ENCODE results near the gene FLYWCH2.
"Not testable (repeated sequence)": the region's sequence is repeated elsewhere in the genome, so short reads cannot be mapped to it uniquely, and the experiment has no call there.

The FLYWCH2 gene

GRCh38 chr16:2915196-2915929 is 32.3 kb downstream of the FLYWCH2 start:
- DNase-seq: no peak

GRCh38 chr16:2919511-2920255 is 36.7 kb downstream of the FLYWCH2 start:
- DNase-seq: no peak

- DNase-seq: no peak
Measured at GRCh38 chr16:2923481-2923880, 40.5 kb downstream of the FLYWCH2 start.

- no peak for DNase-seq
Measured at GRCh38 chr16:2924901-2925755, 42.1 kb downstream of the FLYWCH2 start.

DNA sequence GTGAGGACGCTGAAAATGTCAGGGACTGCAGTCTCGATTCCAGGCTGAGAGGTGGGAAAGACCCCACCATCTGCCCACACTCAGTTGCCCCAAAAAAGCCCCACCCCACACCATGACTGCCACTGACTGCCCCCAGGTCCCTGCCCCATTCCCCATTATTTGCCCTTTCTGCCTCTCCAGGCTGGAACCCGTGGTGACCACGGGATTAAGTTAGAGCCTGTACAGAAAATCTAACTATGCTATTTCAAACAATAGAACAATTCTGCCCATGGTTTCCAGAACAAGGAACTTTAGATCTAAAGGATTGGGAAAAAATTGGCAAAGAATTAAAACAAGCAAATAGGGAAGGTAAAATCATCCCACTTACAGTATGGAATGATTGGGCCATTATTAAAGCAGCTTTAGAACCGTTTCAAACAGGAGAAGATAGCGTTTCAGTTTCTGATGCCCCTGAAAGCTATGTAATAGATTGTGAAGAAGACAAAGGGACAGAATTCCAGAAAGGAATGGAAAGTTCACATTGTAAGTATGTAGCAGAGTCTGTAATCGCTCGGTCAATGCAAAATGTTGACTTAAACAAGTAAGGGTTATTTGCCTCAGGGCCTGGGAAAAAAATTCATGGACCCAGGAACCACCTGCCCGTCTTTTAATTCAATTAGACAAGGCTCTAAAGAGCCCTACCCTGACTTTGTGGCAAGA is 43.1 kb downstream of the FLYWCH2 start:
- no peak for DNase-seq

- no peak for DNase-seq
Measured at GRCh38 chr16:2926650-2926999, 43.6 kb downstream of the FLYWCH2 start.

- peak; percentile 37 for DNase-seq
Measured at GRCh38 chr16:2927010-2927646, 44.1 kb downstream of the FLYWCH2 start.

DNA sequence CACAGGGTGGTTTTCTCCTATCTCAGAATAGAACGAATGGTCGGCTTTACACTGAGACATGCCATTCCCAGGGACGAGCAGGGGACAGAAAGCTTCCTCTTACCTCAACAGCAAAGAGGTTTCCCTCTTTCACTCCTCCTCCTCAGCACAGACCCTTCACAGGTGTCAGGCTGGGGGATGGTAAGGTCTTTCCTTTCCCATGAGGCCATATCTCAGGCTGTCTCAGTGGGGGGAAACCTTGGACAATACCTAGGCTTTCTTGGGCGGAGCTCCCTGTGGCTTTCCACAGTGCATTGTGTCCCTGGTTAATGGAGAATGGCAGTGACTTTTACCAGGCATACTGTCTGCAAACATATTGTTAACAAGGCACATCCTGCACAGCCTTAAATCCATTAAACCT is 45.1 kb downstream of the FLYWCH2 start:
- not testable (repeated sequence) for DNase-seq

- DNase-seq: no peak
Measured at GRCh38 chr16:2928796-2929195, 45.8 kb downstream of the FLYWCH2 start.

GRCh38 chr16:2929693-2930092 is 46.7 kb downstream of the FLYWCH2 start:
- no peak for DNase-seq

- DNase-seq: no peak
Measured at GRCh38 chr16:2930236-2930635, 47.2 kb downstream of the FLYWCH2 start.

DNA sequence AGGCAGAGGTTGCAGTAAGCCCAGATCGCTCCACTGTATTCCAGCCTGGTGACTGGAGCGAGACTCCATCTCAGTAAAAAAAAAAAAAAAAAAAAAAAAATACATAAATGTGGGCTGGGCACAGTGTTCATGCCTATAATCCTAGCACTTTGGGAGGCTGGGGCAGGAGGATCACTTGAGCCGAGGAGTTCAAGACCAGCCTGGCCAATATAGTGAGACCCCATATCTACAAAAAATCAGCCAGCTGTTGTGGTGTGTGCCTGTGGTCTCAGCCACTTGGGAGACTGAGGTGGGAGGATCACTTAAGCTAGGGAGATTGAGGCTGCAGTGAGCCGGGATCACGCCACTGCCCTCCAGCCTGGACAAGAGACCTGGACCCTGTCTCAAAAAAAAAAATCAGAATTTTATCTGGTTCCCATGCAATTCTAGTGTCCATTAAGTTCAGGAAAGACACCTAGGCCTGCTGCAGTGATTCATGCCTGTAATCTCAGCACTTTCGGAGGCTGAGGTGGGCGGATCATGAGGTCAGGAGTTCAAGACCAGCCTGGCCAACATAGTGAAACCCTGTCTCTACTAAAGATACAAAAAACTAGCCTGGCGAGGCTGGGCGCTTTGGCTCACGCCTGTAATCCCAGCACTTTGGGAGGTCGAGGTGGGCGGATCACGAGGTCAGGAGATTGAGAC is 48.4 kb downstream of the FLYWCH2 start:
- not testable (repeated sequence) for DNase-seq

- no peak for DNase-seq
Measured at GRCh38 chr16:2933136-2933535, 50.1 kb downstream of the FLYWCH2 start.

- no peak for DNase-seq
Measured at GRCh38 chr16:2933701-2934100, 50.7 kb downstream of the FLYWCH2 start.

GRCh38 chr16:2934450-2934849 is 51.4 kb downstream of the FLYWCH2 start:
- DNase-seq: no peak

GRCh38 chr16:2936436-2937011 is 53.5 kb downstream of the FLYWCH2 start:
- no peak for DNase-seq

DNA sequence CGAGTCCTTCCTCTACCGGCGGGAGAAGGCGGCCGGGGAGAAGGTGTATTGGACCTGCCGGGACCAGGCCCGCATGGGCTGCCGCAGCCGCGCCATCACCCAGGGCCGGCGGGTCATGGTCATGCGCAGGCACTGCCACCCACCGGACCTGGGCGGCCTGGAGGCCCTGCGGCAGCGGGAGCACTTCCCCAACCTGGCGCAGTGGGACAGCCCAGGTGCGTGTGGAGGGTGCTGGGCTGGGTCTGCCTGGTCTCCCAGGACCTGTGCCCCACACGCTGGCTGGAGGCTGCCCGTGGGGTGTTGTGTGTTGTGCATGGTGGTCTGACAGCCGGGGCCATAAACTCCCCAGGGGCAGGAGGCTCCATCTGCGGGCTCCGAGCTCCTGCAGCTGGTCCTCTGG is 54.2 kb downstream of the FLYWCH2 start:
- DNase-seq: no peak

DNA sequence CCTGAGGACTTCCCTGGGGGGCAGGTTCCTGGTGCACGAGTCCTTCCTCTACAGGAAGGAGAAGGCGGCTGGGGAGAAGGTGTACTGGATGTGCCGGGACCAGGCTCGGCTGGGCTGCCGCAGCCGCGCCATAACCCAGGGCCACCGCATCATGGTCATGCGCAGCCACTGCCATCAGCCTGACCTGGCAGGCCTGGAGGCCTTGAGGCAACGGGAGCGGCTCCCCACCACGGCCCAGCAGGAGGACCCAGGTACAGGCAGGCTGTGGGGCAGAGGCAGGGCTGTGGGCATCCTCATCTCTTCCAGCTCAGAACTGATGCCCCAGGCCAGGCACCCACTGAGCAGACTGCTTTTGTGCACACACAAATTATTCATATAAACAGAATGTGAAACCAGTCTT is 55.2 kb downstream of the FLYWCH2 start:
- DNase-seq: no peak

DNA sequence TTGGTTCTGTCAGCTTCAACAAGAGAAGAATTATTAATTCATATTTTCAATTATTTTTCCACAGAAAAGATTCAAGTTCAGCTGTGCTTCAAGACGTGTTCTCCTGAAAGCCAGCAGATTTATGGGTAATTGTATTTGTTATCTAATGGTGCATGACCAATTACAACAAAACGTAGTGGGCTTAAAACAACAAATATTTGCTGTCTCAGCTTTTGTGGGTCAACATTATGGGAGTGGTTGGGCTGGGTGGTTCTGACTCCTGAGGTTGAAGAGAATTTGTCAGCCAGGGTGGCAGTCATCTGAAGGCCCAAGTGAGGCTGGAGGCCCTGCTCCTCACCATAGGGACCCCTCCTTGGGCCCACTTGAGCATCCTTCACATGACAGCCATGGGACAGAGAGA is 57.0 kb downstream of the FLYWCH2 start:
- no peak for DNase-seq

DNA sequence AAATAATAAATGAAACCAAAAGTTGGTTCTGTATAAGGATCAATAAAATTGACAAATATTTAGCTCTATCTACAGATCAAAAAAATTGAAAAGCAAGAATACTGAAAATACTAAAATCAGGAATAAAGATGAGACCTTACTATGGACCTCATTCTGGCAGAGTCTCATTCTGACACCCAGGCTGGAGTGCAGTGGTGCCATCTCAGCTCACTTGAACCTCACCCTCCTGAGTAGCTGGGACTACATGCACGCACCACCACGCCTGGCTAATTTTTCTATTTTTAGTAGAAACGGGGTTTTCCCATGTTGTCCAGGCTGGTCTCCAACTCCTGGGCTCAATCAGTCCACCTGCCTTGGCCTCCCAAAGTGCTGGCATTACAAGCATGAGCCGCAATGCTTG is 59.0 kb downstream of the FLYWCH2 start:
- no peak for DNase-seq

- DNase-seq: not testable (repeated sequence)
Measured at GRCh38 chr16:2943716-2944115, 60.7 kb downstream of the FLYWCH2 start.

GRCh38 chr16:2946649-2947048 is 63.6 kb downstream of the FLYWCH2 start:
- DNase-seq: no peak

All from NCI-H524 treated with DMSO at 0.1 percent for 48 hours (cell line).